ENCODE data around the gene TRA2A.
A peak's percentile ranks its signal among the peaks of the same experiment; 100 is the strongest.

The TRA2A gene

GRCh38 chr7:23470330-23471105, 61.3 kb downstream of the TRA2A start, which contains the start of gene IGF2BP3:
Gene IGF2BP3, minus strand, starts transcription at chr7:23470491. Its CDS starts 381 bp downstream, at chr7:23470110.
- DNase-seq (ENCODE audit: low read depth in 3 of 3) = peak in 1 of 3 experiments; percentile 34

GRCh38 chr7:23469961-23470250, 61.9 kb downstream of the TRA2A start:
- no peak for DNase-seq (ENCODE audit: low read depth in 3 of 3)

- no peak for DNase-seq (ENCODE audit: low read depth in 3 of 3)
These were observed 62.4 kb downstream of the TRA2A start for GRCh38 chr7:23469150-23469960.

GRCh38 chr7:23468526-23469149, 63.1 kb downstream of the TRA2A start:
- no peak for DNase-seq (ENCODE audit: low read depth in 3 of 3)

GRCh38 chr7:23467806-23468525, 63.8 kb downstream of the TRA2A start:
- no peak for DNase-seq (ENCODE audit: low read depth in 3 of 3)

GRCh38 chr7:23467291-23467805, 64.4 kb downstream of the TRA2A start:
- DNase-seq (ENCODE audit: low read depth in 3 of 3) = no peak

- no peak for DNase-seq (ENCODE audit: low read depth in 3 of 3)
These were observed 68.9 kb downstream of the TRA2A start for GRCh38 chr7:23462846-23463245.

GRCh38 chr7:23458044-23458443, 73.7 kb downstream of the TRA2A start:
- no peak for DNase-seq (ENCODE audit: low read depth in 3 of 3)

GRCh38 chr7:23456093-23456492, 75.7 kb downstream of the TRA2A start:
- no peak for DNase-seq (ENCODE audit: low read depth in 3 of 3)

- DNase-seq (ENCODE audit: low read depth in 3 of 3) = no peak
These were observed 76.8 kb downstream of the TRA2A start for GRCh38 chr7:23454881-23455526.
